NT2/D1 (cell line): Measurements from ENCODE around the gene ATXN2.

ENCODE experiments used
- SUZ12 ChIP-seq: IDR thresholded peaks from 2 replicates; pipeline ENCODE4 v1.6.1; 2011; ENCODE audit not compliant: insufficient read length, insufficient read depth; ENCODE audit errors: extremely low read depth
- YY1 ChIP-seq: IDR thresholded peaks from 2 replicates; pipeline ENCODE4 v1.6.1; 2011; ENCODE audit not compliant: insufficient read length, insufficient read depth

DNA sequence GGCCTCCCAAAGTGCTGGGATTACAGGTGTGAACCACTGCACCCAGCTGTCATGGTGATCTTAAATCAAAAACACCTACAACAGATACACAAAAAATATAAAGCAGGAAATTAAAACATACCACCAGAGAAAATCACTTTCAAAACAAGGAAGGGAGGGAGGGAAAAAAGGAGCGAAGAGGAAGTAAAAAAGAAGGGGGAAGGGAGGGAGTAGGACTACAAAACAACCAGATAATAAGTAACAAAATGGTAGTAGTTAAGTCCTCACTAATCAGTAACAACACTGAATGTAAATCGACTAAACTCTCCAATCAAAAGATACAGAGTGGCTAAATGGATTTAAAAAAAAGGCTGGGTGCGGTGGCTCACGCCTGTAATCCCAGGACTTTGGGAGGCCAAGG is 104.4 kb downstream of the ATXN2 start:
- no peak for TF ChIP-seq SUZ12
- no peak for TF ChIP-seq YY1
